NOMO-1 treated with dmso at 0.1 percent for 144 hours (cell line): ENCODE measurements around the gene PDCD4.

ENCODE experiments used
- DNase-seq: peaks from one replicate; lab custom pipeline; 2025; ENCODE audit not compliant: unreplicated experiment; lab: John Stamatoyannopoulos, UW

Gene PDCD4

DNA sequence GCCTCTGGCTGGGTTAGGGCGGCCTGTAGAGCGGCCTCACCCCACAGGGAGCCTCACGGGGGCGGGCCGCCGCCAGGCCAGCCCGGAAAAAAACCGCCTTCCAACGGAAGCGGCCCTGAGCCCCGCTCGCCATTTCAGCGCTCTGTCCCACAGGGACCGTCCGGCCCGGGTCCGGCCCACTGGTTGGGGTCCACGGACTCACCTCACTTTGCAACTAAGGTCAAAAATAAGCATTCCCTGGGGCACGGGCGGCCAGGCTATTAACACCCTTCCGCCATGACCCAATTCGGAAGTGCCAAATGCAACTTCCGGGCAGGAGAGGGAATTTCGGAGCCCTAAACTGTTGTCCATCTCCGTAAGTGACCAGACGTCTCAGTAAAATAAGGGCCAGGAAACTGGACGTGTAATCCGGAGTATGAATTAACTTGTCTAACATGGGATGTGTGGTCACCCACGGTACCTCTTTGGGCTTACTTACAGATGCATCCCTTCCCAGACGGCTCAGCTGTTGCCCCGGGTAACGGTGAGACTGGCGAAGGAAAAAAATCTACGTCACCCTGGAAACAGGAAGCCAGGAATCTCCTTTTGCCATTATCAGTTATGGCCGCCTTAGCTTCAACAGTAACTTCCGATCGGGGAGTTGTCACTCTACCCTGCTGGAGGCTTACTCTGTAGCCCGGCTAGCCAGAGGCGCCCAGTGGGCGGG, 47.1 kb downstream of the PDCD4 start, which contains the start of gene BBIP1:
BBIP1 (minus strand) TSS at position 538 of the 706 bp plus-strand sequence. CDS start 1,023 bp downstream, outside the sequence.
- DNase-seq: peak; percentile 100

DNA sequence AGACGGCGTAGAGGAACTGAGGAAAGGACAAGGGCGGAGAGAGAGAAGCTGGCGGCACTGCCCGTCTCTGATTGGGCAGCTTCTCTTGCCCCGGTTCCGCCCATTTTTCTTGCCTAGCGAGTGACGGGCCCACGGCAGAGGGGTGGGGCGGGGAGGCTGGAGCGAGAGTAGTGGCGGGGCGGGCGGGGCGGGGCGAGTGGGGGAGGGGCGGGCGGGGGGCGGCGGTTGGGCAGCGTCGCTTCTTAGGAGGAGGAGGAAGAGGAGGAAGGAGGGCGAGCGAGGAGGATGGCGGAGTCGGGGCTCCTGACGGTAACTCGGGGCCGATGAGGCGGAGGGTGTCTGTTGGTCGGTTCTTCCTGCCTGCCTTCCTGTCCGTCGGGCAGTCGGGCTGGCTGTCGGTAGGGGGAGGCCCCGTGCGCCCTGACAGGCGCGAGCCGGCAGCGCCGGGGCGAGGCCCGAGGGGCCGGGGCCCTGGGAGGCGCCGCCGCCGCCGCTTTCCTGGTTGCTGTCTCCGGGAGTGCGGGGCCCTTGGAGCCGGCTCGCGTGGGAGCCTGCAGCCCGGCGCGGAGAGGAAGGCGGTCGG, 47.7 kb downstream of the PDCD4 start, which contains the start of gene SHOC2:
SHOC2 (plus strand) TSS at position 256 of the 583 bp plus-strand sequence. CDS start 44,755 bp downstream, outside the sequence.
- no peak for DNase-seq

DNA sequence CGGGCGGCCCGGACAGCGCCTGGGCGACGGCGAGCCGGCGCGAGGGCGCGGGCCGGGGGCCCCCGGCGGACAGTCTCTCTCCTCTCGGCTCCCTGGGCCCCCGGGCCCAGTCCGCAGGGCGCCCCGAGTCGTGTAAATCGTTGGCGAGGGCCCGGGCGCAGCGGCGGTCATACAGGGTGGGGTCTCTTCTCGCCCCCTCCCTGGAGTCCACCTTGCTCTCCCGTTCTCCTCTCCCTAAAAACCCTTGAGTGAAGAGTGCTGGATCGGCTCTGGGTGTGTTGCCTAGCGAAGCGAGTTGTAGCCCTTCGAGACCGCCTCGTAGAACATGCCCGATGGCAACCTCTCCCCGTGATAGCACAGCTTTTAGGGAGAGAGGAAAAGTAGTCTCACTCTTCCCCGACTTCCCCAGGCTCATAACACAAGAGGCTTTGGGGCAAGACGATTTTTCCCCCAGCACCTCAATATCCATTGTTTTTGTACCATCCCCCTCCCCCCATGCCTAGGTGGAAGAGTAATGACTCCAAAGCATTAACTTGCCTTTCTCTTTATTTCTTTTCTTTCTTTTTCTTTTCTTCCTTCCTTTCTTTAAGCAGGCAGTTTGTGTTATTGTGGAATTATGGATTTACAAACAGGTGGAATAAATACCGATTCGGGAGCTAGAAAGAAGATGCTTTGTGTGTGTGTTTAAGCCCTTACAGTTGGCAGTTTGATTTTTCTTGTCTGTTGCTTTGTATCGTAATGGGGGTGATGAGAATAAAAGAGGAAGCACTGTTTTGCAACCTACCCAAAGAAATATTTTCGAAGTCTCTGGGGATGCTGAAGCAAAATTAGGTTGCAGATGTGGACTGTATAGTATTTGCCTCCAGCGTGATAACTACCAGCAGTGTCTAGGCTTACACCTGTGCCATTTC, 48.5 kb downstream of the PDCD4 start:
- peak; percentile 62 for DNase-seq

DNA sequence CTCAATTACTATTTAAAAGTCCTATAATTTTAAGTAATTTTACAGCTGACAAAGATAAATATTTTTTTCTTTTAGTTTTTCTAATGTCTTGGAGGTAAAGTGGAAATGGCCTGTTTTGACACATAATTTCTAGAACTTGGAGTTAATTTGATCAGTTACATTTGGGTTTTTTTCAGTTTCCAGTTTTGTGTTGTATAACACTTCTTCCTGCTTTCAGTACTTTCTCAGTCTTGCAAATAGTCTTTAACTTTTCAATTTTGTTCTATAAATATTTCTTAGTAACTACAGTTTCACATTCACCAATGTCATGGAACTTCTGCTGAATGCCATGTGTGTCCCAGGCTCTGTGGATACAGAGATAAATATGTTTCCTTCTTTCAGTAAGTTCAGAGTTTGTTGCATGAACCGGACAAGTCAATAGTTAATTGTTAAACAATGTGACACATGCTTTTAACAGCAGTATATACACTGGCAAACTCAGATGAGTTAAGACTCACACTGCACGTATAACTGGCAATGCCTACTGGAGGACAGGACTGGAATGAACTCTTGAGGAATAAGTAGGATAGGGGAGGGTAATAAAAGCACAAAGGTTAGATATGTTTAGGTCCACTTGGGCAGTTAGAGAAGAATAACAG, 52.2 kb downstream of the PDCD4 start:
- DNase-seq: no peak

DNA sequence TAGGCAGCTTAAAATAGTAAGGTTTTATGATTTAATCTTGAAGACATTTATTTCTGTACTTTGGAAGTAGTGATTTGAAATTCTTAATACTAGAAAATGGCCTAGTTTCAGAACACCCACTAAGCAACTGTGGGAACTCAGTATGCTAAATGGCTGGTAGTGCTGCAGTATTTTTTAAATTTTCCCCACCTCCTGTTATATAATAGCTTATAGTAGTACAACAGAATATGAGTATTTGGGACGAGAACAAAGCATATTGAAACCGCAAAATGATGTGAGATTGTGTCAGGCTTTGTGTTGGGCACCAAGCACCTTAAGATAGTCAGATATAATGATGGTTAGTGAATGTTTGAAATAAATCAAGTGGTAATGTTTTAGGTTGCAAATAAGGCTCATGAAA, 55.7 kb downstream of the PDCD4 start:
- DNase-seq: no peak

DNA sequence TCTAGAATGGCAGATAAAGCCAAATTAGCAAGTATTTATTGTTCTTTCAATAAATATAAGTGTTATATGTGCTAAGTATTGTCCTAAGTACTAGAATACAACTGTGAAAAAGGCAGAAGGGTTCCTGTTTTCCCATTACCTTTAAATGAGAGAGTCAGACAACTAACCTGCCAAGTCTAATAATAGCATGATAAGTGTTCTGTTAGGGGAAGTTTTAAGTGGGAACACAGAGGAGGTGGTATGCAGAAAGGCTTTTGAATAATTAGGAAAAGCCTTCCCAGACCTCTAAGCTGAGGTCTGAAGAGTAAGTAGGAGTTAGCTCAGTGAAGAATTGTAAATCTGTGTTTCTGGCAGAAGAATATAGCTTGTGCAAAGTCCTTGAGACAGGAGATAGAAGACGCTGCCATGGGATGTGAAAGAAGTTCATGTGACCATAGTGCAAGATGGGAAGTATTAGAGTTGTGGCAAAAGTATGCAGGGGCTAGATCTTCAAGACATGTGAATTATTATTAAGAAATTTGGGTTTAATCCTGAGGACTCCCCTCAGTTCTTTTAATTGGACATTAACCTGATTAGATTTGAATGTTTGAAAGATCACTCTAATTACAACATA, 60.1 kb downstream of the PDCD4 start:
- no peak for DNase-seq

DNA sequence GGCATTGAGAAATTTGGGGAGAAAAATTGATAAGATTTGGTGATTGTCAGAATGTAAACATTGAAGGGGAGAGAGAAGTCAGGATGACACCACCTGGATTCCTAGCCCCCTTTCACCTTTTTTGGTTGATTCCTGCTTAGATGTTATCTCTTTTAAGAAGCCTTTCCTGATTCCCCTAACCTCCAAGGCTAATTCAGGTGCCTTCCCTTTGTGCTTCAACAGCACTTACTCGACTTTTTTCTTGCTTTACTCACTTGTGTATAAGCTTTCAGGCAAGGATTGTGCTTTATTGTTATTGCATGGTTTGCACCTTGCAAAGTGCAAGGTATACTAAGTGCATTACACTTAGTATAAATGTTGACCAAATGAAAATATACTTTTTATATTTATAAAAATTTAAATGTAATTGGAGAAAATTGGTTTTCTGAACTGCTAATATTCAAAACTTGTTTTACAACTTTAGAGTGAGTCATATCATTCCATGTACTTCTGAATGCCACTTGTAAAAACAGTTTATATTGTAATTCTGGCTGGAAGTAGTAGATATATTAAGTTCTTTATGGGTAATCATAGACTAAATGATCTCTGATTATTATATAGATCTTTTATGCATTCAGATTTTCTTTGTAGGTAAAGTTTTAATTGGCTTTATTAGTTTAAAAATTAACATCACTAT, 60.9 kb downstream of the PDCD4 start:
- DNase-seq: no peak

DNA sequence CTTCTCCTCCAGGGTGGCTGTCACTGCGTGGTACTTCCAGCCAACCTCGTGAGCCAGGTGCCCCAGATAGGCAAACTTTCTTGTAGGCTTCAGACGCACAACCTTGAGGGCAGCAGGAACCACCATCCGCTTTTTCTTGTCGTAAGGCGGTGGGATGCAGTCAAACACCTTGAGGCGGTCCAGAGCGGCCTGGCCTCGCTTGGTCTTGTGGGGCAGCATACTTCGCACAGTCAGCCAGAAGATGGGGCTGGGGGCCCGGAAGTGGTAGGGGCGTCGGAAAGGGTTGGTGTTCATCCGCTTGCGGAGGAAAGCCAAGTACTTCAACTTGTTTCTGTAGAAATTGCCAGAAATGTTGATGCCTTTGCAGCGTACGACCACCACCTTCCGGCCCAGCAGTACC, 65.0 kb downstream of the PDCD4 start:
- DNase-seq: no peak

DNA sequence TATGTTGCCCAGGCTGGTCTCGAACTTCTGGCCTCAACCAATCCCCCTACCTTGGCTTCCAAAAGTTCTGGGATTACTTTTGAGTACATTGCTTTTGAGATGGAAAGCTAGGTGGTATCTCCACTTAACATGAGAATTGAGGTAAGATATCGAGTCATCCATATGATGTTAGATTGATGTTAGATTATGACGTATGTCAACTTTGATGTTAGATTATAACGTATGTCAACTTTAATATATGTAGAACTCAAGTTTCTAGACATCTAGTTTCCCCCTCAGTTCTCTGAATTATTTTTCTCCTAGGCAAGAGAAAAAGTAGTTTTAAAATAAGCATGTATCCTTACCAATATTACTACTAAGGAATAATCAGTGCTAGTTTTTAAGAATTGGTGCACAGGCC, 67.7 kb downstream of the PDCD4 start:
- DNase-seq: no peak

DNA sequence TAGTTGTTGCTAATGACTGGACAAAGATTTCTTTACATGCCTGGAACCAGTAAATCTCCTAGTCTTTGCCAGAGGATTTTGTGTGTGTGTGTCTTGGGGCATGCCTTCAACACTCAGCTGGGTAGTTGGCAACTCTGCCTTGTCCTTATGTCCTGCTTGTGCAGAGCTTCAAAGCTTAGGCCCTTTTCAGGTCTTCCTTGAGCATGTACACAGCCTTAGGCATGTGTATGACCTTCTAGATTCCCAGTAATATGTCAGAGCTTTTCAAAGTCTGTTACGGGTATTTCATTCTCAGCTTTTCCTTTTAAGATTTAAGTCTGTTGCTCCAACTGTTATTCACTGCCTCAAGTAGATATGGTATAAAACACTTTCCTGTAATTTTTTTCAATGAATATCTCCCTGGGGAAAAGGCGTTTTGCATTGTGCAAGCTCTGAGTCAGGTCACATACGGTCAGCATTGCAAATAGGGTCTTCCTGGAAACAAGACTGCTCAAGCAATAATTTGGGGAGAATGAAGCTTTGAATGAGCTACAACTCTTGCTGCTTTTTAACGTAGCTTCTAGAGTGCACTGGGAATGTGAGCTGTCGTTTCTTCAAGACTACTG, 73.2 kb downstream of the PDCD4 start:
- no peak for DNase-seq

DNA sequence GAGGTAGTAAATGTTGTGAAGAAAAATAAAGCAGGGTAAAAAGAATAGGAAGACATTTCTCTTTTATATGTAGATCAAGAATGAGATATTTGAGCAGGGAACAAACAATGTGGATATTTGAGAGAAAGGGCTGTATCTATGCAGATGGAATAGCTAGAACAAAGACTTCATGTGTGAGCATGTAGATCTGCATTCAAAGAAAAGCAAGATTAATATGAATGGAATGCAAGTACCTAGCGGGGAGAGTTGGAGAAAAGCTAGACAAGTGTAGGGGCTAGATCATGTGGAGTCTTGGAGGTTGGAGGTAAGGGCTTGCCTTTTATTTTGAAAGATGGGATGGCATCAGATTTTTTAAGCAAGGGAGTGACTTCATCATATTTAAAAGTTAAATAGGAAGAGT, 74.8 kb downstream of the PDCD4 start:
- no peak for DNase-seq

DNA sequence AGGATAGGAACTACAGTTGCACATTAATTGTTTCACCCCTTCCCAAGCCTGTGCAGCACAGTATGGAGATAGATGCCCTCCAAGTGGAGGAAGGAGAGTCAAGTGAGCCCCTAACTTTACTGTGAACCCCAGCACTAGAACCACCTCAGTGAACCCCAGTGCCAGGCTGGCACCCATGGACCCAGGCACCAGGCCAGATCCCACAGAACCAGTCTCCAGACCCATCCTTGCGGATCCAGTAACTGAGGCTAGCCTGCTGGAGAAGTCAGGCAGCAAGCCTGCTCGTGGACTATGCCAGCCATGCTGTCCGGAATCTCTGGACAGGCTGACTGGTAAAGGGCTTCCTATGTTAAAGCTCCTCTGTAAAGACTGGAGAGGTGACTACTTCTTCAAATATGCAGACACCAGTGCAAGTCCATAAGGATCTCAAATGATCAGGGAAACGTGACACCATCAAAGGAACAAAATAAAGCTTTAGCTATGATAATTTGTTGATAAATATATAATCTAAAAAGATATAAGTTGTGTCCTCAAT, 75.4 kb downstream of the PDCD4 start:
- DNase-seq: no peak
